Caco-2 (cell line): Measurements from ENCODE around the gene MARK4. TPM values are rescaled to one million over a fixed set of nuclear protein-coding genes. Genes with fewer than 3 reads are reported as not detected.

ENCODE experiments used
- Bru-seq: library from RNA; stranded (reverse); fragments of 400-500 nt; gene quantifications from one replicate; lab custom pipeline; 2021; lab: Mats Ljungman, UMichigan
- BruChase-seq, 2 experiments: library from RNA; stranded (reverse); fragments of 400-500 nt; gene quantifications; one replicate each; lab custom pipeline; 2021; lab: Mats Ljungman, UMichigan
- BruUV-seq: library from RNA; stranded (reverse); fragments of 400-500 nt; replicated peaks from 2 replicates; lab custom pipeline; 2021; lab: Mats Ljungman, UMichigan
- CTCF ChIA-PET: fragments of 300-600 bp; sonication (Branson Sonifier 250); formaldehyde crosslinking; loops from one replicate; lab custom pipeline; 2022; ENCODE audit warnings: antibody characterized with exemption; lab: Charles Lee
- POLR2A ChIA-PET: fragments of 300-600 bp; sonication (Branson Sonifier 250); formaldehyde crosslinking; loops from one replicate; lab custom pipeline; 2022; ENCODE audit warnings: antibody characterized with exemption; lab: Charles Lee
- DNase-seq, 2 experiments: peaks; one replicate each; pipeline versions ENCODE4 v3.0.0 to v3.0.0-alpha.2; 2020 to 2022
- H3K27me3 ChIP-seq: replicated peaks from 2 replicates; pipeline ENCODE4 v1.6.0; 2011; ENCODE audit warnings: low read length; ENCODE audit not compliant: control insufficient read depth, insufficient read depth
- H3K36me3 ChIP-seq: 2 replicates; pipeline ENCODE4 v1.5.1; 2011; ENCODE audit warnings: low read length; ENCODE audit not compliant: control insufficient read depth, insufficient read depth
- H3K4me1 ChIP-seq: fragments of 250-450 bp; sonication (Bioruptor Pico); 2 replicates; pipeline ENCODE4 v1.5.1; 2020; ENCODE audit warnings: mild to moderate bottlenecking
- H3K4me3 ChIP-seq: 2 replicates; pipeline ENCODE4 v1.5.1; 2011; ENCODE audit warnings: low read depth, mild to moderate bottlenecking, control low read depth, low read length
- H3K9me3 ChIP-seq: fragments of 250-450 bp; sonication (Bioruptor Pico); 2 replicates; pipeline ENCODE4 v1.5.1; 2020; ENCODE audit warnings: mild to moderate bottlenecking, moderate library complexity
- H3K27ac Mint-ChIP-seq: one replicate; pipeline ENCODE4 v1.8.0; 2022; ENCODE audit warnings: mixed read lengths; ENCODE audit not compliant: unreplicated experiment
- H3K27me3 Mint-ChIP-seq: one replicate; pipeline ENCODE4 v1.8.0; 2022; ENCODE audit warnings: mixed read lengths; ENCODE audit not compliant: insufficient read depth, unreplicated experiment
- H3K36me3 Mint-ChIP-seq: one replicate; pipeline ENCODE4 v1.8.0; 2022; ENCODE audit warnings: mild to moderate bottlenecking, mixed read lengths; ENCODE audit not compliant: insufficient read depth, unreplicated experiment
- H3K4me1 Mint-ChIP-seq: one replicate; pipeline ENCODE4 v1.8.0; 2022; ENCODE audit warnings: low read depth, mixed read lengths; ENCODE audit not compliant: unreplicated experiment
- H3K4me3 Mint-ChIP-seq: one replicate; pipeline ENCODE4 v1.8.0; 2022; ENCODE audit warnings: mild to moderate bottlenecking, moderate library complexity, mixed read lengths; ENCODE audit not compliant: unreplicated experiment
- H3K9me3 Mint-ChIP-seq: one replicate; pipeline ENCODE4 v1.8.0; 2022; ENCODE audit warnings: mixed read lengths; ENCODE audit not compliant: unreplicated experiment
- intact Hi-C: fragments of 100-400 bp; cut with micrococcal nuclease; formaldehyde crosslinking; loops from one replicate; pipeline ENCODE4 v1.10.0; 2022; ENCODE audit not compliant: unreplicated experiment
- long read RNA-seq: library from polyadenylated mRNA; stranded (forward); transcript quantifications from one replicate; pipeline ENCODE4 v2.0.0, GENCODE V29; 2022
- total RNA-seq: library from RNA; stranded (reverse); gene quantifications from 2 replicates; pipeline ENCODE4 v1.2.3, GENCODE V29; 2022
- TF ChIP-seq, protein P1 (sequence below), 2 experiments: fragments of 200-600 bp in 1 of 2; IDR thresholded peaks; 1 replicate in 1 of 2; 2 replicates in 1 of 2; pipeline versions ENCODE4 v1.5.1 to v1.8.0; 2011 to 2022; ENCODE audit warnings: antibody characterized with exemption in 1 of 2, control low read depth in 1 of 2, inconsistent platforms in 1 of 2, low read depth in 1 of 2, low read length in 1 of 2, mild to moderate bottlenecking in 1 of 2, moderate library complexity in 1 of 2; ENCODE audit not compliant: insufficient read depth in 1 of 2, severe bottlenecking in 1 of 2, unreplicated experiment in 1 of 2

MARK4 gene
- 30.3 and 33.4 TPM in 2 replicates for total RNA-seq
- Bru-seq, nascent RNA = percentile 54 among the genes with signal in this experiment
- BruChase-seq, experiment 1, labeled RNA remaining after a 2-hour chase = percentile 60 among the genes with signal in this experiment
- BruChase-seq, experiment 2, labeled RNA remaining after a 6-hour chase = percentile 65 among the genes with signal in this experiment
- long read RNA-seq, partial matches to known transcripts = 8 of 15 reads
- long read RNA-seq, other reads (novel, unspliced or antisense) = 7 of 15 reads

DNA sequence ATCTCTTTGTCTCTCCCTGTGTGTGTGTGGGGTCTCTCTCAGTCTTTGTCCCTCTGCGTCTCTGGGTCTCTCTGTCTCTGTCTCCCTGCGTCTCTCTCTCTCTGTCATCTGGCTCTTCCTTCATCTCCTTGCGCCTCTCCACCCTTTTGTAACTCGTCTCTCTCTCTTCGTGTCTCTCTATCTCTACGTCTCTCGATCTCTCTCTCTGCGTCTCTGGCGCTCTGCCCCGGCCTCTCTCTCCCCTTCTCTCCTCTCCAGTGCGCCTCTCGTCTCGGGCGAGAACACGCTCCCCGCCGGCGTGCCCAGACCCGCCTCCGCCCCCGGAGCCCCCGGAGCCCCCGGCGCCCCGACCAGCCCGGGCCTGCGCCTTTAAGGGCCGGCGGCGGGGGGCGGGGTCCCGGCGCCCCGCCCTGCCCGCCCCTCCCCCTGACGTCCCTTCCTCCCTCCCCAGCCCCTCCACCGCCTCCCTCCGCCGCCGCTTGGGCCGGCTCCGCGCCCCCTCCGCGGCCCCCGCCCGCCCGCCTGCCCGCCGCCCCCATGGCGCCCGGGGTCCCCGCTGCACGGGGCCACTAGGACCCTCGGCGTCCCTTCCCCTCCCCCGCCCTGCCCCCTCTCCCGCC, at the start of gene MARK4:
Gene MARK4 (plus strand): TSS at position 440 of the 620 bp plus-strand sequence. CDS start 318 bp downstream, outside the sequence.
- Histone ChIP-seq H3K9me3 (no peaks in the 10 kb centered on the region), H3K27me3 (no peaks in the 10 kb centered on the region), H3K36me3 (no peaks in the 10 kb centered on the region), H3K4me3 (peak within 1 kb of the TSS; percentile 83), H3K4me1 (peaks cover 3% of the 10 kb centered on the region; the same call in 1 of the 2 replicates)
- BruUV-seq = no TSS peak
- Mint-ChIP-seq H3K36me3 (peaks cover 11% of the 10 kb centered on the region), H3K9me3 (no peaks in the 10 kb centered on the region), H3K27ac (peak within 1 kb of the TSS; percentile 58), H3K4me3 (peak within 1 kb of the TSS; percentile 84), H3K27me3 (no peaks in the 10 kb centered on the region), H3K4me1 (peaks cover 7% of the 10 kb centered on the region)
- peak in 1 of 2 experiments; percentile 63 for DNase-seq
- TF ChIP-seq, protein P1, sequence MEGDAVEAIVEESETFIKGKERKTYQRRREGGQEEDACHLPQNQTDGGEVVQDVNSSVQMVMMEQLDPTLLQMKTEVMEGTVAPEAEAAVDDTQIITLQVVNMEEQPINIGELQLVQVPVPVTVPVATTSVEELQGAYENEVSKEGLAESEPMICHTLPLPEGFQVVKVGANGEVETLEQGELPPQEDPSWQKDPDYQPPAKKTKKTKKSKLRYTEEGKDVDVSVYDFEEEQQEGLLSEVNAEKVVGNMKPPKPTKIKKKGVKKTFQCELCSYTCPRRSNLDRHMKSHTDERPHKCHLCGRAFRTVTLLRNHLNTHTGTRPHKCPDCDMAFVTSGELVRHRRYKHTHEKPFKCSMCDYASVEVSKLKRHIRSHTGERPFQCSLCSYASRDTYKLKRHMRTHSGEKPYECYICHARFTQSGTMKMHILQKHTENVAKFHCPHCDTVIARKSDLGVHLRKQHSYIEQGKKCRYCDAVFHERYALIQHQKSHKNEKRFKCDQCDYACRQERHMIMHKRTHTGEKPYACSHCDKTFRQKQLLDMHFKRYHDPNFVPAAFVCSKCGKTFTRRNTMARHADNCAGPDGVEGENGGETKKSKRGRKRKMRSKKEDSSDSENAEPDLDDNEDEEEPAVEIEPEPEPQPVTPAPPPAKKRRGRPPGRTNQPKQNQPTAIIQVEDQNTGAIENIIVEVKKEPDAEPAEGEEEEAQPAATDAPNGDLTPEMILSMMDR (IDR thresholded peaks at IDR 0.05; ENCODE audit: insufficient read depth in 1 of 2, low read depth in 1 of 2, low read length in 1 of 2, severe bottlenecking in 1 of 2, unreplicated experiment in 1 of 2) = no peak
- ChIA-PET CTCF (interaction anchor here (0.6 kb wide), 2 partner anchors 206 to 223 kb away, joined by 3 to 7 read pairs; no protein-coding TSS in a partner anchor), POLR2A (no interaction called here)
- intact Hi-C loops = loop anchor here (5.0 kb wide), 1 partner anchor 86 kb away; no protein-coding TSS in a partner anchor

DNA sequence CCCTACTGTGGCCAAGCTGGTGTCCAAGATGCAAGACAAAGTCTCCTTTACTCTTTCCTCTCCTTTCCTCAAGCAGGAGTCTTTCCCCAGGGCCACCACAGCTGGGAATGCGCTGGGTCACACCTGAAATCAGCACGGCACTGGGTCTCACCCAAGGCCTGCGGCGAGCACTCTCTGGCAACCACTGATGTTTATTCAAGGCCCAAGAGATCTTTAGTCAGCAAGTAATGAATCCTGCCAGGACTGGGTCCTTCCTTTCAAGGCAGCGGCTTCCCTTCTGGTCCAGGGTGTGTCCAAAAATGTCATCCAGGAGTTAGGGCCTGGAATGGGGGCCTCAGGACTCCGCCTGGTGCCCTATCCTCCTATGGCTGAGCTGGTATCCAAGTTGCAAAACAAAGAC, 48.4 kb upstream of the MARK4 start:
- Mint-ChIP-seq H3K27me3 (peaks cover 7% of the 10 kb centered on the region), H3K9me3 (no peaks in the 10 kb centered on the region), H3K27ac (no peak overlapping the region), H3K36me3 (peaks cover 5% of the 10 kb centered on the region), H3K4me1 (no peaks in the 10 kb centered on the region), H3K4me3 (no peak overlapping the region)
- Histone ChIP-seq H3K4me1 (no peaks in the 10 kb centered on the region), H3K4me3 (no peak overlapping the region), H3K36me3 (no peaks in the 10 kb centered on the region), H3K27me3 (no peaks in the 10 kb centered on the region), H3K9me3 (no peaks in the 10 kb centered on the region)
- no TSS peak for BruUV-seq
- ChIA-PET CTCF (interaction anchor here (1.3 kb wide), 1 partner anchor 136 kb away, joined by 8 read pairs; no protein-coding TSS in a partner anchor), POLR2A (no interaction called here)
- no peak for DNase-seq
- intact Hi-C loops = no loop called here
- TF ChIP-seq, protein P1 (IDR thresholded peaks at IDR 0.05; ENCODE audit: insufficient read depth in 1 of 2, low read depth in 1 of 2, low read length in 1 of 2, severe bottlenecking in 1 of 2, unreplicated experiment in 1 of 2) = no peak

DNA sequence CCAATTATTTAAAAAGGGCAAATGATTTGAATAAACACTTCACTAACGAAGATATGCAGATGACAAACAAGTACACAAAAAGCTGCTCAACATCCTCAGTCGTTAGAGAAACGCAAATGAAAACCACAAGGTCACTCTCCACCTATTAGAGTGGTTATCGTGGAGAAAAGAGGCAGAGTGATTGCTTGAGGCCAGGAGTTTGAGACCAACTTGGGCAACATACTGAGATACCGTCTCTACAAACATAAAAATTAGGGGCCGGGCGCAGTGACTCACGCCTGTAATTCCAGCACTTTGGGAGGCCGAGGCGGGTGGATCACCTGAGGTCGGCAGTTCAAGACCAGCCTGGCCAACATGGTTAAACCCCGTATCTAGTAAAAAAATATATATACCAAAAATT, 45.3 kb upstream of the MARK4 start:
- POLR2A ChIA-PET = no interaction called here
- no TSS peak for BruUV-seq
- Mint-ChIP-seq H3K4me1 (peaks cover 8% of the 10 kb centered on the region), H3K27ac (no peak overlapping the region), H3K4me3 (no peak overlapping the region), H3K36me3 (no peaks in the 10 kb centered on the region), H3K9me3 (no peaks in the 10 kb centered on the region), H3K27me3 (no peaks in the 10 kb centered on the region)
- H3K9me3 ChIP-seq = no peaks in the 10 kb centered on the region
- no peaks in the 10 kb centered on the region for H3K4me1 ChIP-seq
- TF ChIP-seq, protein P1 (IDR thresholded peaks at IDR 0.05; ENCODE audit: insufficient read depth in 1 of 2, low read depth in 1 of 2, low read length in 1 of 2, severe bottlenecking in 1 of 2, unreplicated experiment in 1 of 2) = no peak
- H3K36me3 ChIP-seq = no peaks in the 10 kb centered on the region
- intact Hi-C loops = no loop called here
- no peak for DNase-seq
- no peaks in the 10 kb centered on the region for H3K27me3 ChIP-seq
- CTCF ChIA-PET = interaction anchor here (0.7 kb wide), 1 partner anchor 595 kb away, joined by 5 read pairs; no protein-coding TSS in a partner anchor
- H3K4me3 ChIP-seq = no peak overlapping the region
